HK-2 (cell line): ENCODE results near the gene DHX15.

Experiments
- DNase-seq: peaks from one replicate; pipeline ENCODE4 v3.0.0-alpha.2; 2018; ENCODE audit not compliant: unreplicated experiment

The DHX15 gene

GRCh38 chr4:24482871-24483270 lies 101.5 kb downstream of the DHX15 start:
- no peak for DNase-seq

- no peak for DNase-seq
Measured at GRCh38 chr4:24477919-24478318, 106.4 kb downstream of the DHX15 start.
